HG03342 (cell line): Measurements from ENCODE around the gene WNT3A.
"Not testable (repeated sequence)": the region's sequence is repeated elsewhere in the genome, so short reads cannot be mapped to it uniquely, and the experiment has no call there.

ENCODE experiments used
- ATAC-seq: cut with Tn5 transposase; IDR thresholded peaks from one replicate; pipeline ENCODE4 v1.9.1; 2021; ENCODE audit warnings: mild to moderate bottlenecking, moderate library complexity; ENCODE audit not compliant: unreplicated experiment

Gene WNT3A, protein sequence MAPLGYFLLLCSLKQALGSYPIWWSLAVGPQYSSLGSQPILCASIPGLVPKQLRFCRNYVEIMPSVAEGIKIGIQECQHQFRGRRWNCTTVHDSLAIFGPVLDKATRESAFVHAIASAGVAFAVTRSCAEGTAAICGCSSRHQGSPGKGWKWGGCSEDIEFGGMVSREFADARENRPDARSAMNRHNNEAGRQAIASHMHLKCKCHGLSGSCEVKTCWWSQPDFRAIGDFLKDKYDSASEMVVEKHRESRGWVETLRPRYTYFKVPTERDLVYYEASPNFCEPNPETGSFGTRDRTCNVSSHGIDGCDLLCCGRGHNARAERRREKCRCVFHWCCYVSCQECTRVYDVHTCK

DNA sequence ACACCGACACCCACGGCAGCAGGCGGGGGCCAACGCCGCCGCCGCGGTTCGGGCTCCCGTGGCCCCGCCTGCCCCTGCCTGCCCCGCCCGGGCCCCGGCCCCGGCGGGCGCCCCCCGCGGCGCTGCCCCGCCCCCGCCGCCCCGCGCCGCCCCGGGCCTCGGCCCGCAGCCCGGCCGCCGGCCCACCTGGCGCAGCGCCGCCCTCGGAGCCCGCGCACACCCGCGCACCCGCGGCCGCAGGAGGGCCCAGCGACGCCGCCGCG is at the start of gene WNT3A:
Gene WNT3A (plus strand): TSS at position 213 of the 263 bp plus-strand sequence. CDS start 131 bp downstream, outside the sequence.
- ATAC-seq, result no peak

DNA sequence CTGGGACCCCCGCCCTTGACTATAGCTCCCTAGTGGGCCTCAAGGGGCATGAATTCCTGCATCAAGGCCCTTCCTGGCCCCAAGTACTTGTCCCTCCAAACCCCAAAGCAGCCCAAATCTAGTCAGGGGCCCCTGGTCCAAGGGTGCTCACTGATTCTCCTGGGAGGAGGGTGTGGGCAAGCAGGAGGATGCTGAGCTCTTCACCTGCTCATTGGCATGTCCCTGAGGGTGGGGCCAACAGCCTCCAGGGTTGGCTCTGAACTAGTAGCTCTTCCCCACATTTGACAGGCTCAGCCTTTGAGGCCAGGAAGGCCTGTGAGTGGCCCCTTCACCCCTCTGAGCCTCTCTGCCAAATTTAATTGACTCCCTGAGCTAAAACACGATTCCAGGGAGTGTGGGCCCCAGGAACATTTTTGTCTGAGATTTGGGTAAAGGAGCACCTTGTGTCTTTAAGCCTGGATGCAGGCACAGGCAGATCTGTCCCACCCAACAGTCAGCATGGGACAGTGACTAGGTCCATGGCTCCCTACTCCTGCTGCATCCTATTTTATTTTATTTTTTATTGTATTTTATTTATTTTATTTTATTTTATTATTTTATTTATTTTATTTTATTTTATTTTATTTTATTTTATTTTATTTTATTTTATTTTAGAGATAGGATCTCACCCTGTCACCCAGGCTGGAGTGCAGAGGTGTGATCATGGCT is 48.0 kb upstream of the WNT3A start:
- ATAC-seq, result no peak

DNA sequence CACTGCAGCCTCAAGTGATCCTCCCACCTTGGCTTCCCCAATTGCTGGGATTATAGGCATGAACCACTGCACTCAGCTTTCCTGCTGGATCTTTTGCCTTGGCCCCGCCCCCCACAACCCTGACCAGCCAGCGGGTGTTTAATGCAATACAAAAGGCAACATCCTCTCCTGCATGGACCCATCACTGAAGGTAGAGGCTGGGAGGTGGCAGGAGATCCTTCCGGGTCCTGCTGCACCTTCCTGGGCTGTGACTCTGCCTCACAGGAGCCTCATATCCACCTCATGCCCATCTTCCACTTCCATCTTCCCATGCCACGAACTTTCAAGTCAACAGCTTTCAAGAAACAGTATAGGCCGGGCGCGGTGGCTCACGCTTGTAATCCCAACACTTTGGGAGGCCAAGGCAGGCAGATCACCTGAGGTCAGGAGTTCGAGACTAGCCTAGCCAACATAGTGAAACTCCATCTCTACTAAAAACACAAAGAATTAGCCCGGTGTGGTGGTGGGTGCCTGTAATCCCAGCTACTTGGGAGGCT is 47.4 kb upstream of the WNT3A start:
- ATAC-seq, result no peak

DNA sequence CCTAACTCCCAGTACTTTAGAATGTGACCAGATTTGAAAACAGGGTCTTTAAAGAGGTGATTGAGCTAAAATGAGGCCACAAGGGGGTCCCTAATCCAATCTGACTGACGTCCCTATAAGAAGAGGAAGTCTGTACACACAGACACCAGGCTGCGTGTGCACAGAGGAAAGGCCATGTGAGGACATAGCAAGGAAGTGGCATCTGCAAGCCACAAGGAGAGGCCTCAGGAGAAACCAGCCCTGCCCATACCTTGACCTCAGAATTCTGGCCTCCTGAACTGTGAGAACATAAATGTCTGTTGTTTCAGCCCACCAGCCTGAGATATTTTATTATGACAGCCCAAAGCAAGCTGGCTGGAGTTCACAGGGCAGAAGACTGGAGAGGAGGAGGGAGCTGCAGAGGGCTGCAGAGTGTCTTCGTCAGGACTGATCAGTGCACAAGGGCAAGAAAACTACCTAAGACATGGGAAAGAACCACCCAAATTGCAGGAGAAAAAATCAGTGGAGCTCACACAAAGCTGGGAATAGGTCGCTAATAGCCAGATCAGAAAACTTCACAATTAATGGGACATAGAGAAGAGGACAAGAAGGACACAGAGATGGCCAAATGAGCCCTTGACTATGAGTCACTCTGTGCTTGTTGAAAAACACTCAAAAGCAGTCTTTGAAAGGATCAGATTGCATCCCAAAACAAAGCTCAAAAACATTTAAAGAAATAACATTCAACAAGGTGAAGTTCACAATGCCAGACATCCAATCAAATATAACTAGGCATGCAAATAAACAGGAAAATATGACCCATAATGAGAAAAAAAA is 44.9 kb upstream of the WNT3A start:
- ATAC-seq, result no peak

DNA sequence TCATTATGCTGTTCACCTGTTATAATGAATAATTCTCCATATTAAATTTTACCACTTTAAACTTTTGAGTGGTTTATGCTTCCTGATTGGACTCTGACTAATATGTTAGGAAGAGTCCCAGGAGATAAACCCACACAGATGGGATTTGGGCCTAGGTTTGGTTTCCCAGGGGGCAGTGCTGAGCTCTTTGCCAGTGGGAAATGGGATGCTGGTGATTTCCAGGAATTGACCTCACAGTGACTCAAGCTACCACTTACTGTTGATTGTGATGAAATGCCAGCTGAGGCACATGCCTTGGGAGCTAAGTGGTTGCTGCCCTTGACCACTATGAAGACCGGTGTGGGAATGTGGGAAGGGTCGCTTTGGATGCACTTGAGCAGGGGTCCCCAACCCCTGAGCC is 40.1 kb upstream of the WNT3A start:
- not testable (repeated sequence) for ATAC-seq

DNA sequence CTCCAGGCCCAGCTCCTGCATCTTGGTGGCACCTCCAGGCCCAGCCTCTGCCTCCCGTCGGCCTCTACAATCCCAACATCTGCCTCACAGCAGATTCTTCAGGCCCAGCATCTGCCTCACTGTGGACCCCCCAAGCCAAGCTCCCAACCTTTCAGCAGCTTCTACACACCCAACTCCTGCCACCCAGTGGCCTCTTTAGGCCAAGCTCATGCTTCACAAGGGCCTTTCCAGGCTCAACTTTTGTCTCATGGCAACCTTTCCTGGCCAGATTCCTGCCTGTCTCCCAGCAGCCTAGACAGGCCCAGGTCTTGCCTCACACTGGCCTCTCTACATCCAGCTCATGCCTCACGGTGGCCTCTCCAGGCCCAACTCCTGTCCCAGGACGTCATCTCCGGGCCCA is 39.0 kb upstream of the WNT3A start:
- ATAC-seq, result not testable (repeated sequence)

DNA sequence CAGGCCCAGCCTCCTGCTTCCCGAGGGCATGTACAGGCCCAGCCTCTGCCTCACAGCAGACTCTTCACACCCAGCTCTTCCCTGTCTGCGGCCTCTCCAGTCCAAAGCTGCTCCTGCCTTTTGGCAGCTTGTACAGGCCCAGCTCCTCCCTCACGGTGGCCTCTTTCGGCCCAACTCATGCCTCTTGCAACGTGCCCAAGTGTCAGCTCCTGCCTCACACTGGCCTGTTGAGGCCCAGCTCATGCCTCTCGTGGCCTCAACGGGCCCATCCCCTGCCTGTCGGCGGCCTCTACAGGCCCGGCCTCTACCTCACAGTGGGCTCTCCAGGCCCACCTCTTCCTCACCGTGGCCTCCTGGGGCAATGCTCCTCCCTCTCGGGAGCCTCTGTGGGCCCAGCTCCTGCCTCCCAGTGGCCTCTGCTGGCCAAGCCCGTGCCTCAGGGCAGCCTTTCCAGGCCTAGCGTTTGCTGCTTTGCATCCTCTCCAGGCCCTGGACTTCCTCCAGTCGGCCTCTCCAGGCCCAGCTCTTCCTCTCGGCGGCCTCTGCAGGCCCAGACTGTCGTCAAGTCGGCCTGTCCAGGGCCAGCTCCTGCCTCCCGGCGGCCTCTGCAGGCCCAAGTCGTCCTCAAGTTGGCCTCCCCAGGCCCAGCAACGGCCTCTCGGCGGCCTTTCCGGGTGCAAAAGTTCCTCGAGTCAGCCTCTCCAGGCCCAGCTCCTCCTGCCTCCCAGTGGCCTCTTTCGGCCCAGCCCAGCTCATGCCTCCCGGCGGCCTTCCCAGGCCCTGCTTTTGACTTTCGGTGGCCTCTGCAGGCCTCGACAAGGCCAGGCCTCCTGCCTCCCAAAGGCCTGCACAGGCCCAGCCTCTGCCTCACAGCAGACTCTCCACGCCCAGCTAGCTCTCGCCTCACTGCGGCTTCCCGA is 36.5 kb upstream of the WNT3A start:
- not testable (repeated sequence) for ATAC-seq

DNA sequence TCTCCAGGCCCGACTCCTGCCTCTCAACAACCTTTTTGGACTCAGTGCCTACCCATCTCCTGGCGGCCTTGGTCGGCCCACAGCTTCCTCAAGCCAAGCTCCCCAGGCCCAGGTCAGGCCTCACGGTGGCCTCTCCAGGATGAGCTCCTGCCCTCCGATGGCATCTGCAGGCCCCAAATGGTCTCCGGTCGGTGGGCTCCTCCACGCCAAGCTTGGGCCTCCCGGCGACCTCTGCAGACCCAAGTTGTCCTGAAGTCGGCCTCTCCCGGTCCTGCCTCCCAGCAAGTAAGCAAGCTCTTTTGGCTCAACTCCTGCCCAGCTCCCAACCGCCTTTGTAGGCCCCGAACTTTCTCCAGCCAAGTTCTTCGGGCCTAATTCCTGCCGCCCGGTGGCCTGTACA is 35.6 kb upstream of the WNT3A start:
- ATAC-seq, result not testable (repeated sequence)

DNA sequence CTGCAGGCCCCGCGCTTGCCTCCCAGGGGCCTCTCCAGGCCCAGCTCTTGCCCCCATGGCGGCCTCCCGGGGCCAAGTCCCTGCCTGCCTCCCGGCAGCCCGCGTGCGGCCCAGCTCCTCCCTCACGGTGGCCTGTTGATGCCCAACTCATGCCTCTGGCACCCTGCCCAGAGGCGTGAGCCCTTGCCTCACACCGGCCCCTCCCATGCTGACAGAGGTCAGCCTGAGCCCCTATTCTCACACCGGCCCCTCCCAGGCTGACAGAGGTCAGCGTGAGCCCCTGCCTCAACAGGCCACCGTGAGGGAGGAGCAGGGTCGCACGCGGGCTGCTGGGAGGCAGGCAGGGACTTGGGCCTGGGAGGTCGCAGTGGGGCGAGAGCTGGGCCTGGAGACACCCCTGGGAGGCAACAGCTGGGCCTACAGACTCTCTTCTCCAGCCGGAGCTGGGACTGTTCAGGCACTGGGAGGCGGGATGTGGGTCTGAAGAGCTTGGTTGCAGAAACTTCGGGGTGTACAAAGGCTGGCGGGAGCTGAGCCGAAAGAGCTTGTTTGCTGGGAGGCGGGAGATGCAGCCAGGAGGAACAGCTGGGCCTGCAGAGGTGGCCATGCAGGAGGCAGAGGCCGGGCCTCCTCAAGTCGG is 35.0 kb upstream of the WNT3A start:
- not testable (repeated sequence) for ATAC-seq

DNA sequence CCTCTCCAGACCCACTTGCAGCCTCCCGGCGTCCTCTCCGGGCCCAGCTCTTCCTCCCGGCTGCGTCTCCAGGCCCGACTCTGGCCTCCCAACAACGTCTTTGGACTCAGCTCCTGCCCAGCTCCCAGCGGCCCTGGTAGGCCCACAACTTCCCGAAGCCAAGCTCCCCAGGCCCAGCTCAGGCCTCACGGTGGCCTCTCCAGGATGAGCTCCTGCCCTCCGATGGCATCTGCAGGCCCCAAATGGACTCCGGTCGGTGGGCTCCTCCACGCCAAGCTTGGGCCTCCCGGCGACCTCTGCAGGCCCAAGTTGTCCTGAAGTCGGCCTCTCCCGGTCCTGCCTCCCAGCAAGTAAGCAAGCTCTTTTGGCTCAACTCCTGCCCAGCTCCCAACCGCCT is 34.5 kb upstream of the WNT3A start:
- not testable (repeated sequence) for ATAC-seq

DNA sequence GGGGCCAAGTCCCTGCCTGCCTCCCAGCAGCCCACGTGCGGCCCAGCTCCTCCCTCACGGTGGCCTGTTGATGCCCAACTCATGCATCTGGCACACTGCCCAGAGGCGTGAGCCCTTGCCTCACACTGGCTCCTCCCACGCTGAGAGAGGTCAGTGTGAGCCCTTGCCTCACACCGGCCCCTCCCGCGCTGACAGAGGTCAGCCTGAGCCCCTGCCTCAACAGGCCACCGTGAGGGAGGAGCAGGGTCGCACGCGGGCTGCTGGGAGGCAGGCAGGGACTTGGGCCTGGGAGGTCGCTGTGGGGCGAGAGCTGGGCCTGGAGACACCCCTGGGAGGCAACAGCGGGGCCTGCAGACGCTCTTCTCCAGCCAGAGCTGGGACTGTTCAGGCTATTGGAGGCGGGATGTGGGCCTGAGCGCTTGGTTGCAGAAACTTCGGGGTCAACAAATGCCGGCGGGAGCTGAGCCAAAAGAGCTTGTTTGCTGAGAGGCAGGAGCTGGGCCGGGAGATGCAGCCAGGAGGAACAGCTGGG is 33.9 kb upstream of the WNT3A start:
- ATAC-seq, result not testable (repeated sequence)

DNA sequence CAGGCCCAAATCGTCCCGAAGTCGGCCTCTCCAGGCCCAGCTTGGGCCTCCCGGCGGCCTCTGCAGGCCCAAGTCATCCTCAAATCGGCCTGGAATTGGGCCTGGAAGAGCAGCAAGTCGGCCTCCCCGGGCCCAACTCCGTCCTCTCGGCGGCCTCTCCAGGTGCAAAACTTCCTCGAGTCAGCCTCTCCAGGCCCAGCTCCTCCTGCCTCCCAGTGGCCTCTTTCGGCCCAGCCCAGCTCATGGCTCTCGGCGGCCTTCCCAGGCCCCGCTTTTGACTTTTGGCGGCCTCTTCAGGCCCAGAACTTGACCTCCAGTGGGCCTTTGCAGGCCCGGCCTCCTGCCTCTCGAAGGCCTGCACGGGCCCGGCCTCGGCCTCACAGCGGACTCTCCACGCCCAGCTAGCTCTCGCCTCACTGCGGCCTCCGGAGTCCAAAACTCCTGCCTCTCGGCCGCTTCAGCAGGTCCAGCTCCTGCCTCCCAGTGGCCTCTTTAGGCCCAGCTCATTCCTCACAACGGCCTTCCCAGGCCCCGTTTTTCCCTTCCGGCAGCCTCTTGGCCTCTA is 33.0 kb upstream of the WNT3A start:
- ATAC-seq, result not testable (repeated sequence)

DNA sequence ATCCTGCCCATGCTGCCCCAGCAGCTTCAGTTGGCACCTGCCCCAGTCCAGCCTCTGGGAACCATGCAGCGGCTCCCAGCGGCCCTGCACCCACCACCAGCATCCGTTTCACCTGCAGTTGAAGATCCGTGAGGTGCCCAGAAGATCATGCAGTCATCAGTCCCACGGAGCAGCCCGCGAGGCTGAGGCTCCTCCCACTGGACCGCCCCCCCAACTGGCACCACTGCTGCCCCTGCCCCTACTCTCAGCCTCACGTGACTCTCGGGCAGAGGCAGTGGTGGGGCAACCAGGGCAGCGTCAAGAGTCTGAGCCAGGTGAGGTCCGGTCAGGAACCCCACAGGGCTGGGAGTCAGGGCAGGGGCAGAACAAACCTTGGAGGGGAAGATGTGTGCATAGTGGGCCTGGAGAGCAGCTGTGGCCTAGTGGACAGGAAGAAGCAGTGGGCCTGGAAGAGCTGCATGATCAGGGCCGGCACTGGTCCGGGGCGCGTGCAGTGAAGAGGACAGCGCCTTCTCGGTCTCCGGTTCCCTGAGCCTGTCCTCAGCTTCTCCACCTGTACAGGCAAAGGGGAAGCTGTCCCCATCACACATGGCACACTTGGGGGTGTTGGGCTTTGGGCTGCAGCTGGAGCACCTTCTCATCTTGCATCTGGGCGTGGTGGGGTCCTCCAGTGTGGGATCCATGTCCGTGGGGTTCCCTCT is 31.1 kb upstream of the WNT3A start:
- not testable (repeated sequence) for ATAC-seq

DNA sequence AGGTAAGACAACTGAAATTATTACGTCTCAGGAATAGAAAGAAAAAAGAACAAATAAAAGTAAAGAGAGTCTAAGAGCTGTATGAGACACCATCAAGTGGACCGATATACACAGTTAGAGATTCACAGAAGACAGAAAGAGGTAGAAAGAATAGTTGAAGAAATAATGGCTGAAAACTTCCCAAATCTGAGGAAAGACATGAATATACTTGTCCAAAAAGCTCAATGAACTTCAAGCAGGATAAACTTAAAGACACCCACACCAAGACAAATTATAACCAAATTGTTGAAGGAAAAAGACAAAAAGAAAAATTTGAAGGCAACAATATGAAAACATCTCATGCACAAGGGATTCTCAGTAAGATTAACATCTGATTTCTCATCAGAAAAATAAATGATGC is 19.6 kb upstream of the WNT3A start:
- ATAC-seq, result no peak

DNA sequence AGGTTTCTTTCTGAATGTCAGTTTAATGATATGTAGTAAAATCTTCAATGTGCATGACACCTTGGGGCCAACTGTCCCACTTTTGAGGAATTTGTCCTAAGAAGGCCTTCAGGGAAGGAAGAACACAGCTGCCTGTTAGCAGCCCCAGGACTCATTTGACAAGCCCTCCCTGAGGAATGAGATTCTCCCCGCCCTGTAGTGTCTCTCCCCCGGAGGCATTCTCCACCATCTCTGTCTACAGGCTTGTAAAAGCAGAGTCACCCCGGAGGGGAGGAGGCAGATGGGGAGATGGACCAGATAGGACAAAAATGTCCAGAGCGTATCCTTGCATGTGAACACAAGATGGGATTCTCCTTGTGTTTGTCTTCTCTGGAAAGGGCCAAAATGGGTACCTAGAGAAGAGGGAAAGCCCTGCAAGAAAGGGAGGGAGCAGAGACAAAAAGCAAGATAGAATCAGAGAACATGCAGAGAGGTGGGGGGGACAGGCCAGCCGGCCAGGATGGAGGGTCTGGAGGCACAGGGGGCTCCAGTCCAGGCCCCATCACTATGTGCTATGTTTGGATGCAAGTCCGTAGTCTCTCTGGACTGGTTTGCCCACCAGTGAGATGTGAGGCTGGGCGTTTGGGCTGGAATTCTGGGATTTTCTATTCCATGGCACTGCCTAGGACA is 12.0 kb upstream of the WNT3A start:
- ATAC-seq, result no peak

DNA sequence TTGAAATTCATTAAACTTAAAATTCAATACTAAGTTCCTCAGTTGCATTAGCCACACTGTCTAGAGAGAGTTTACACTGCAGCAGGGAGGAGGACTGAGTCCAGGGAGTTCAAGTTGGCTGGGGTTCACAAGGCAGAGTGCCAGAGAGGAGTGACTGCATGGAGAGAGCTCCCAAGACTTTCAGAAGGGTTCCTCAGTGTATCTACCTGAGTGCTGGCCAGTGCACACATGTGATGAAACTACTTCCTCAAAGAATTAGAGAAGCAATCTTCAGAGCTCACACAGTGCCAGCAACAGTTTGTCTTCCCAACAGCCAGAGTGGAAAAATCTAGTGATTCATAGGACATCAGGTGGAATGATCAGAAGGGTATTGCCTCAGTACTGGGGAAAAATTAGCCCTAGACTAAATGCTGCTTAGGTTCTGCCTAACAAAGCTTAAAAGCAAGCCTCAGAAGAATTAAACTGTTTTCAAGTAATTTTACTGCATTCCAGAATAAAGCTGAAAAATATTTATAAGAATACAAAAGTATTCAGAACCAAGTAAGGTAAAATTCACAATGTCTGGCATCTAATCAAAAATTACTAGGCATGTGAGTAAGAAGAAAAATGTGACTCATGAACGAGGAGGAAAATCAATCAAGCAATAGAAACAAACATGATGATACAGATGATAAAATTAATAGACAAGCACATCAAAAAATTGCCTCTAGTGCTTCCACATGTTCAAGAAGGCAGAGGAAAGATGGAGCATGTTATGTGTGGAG is 10.4 kb upstream of the WNT3A start:
- no peak for ATAC-seq

DNA sequence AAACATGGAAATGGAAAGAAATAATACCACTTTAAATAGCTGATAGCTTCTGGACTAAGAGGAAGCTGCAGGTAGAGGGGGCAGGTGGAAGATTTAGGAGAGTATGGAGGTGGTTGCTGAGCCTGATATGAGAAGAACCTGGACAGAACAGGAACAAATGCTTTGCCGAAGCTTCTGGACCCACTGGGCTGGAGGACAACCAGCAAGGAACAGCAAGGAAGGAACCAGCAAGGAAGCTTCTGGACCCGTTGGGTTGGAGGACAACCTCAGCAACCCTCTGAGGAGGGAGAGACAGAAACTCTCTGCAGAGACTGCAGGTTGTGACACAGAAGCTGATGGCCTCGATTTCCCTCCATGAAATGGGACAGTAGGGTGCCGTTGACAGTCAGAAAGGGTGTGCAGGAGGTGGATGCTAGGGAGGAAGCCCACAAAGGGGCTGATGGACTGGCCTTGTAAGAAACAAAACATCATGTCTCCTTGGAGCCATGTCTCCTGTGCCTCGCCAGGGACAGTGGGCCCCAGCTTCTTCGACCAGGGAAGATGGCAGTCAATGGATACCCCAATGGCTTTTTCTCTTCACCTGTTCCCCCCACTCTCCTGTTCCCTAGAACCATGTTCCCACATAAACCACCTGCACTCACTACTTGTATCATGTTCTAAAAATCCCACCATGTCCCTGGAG is 8.3 kb upstream of the WNT3A start:
- no peak for ATAC-seq
